K562 (cell line): ENCODE measurements around the gene PIK3CD. TPM values are rescaled to one million over a fixed set of nuclear protein-coding genes. Genes with fewer than 3 reads are reported as not detected.

ENCODE experiments used
- ATAC-seq: fragments of 200-7000 bp; cut with Tn5 transposase; 3 replicates; pipeline ENCODE4 v1.9.1; 2020; ENCODE audit warnings: moderate library complexity
- BruUV-seq: library from RNA; stranded (reverse); fragments of 400-500 nt; replicated peaks from 2 replicates; lab custom pipeline; 2021; lab: Mats Ljungman, UMichigan
- CTCF ChIA-PET: fragments of 300-600 bp; formaldehyde crosslinking; extraction: SDS; loops from one replicate; lab custom pipeline; 2021; ENCODE audit warnings: low intra/inter-chr PET ratio; lab: Yijun Ruan, JAX
- POLR2A ChIA-PET: fragments of 300-600, 350-650 bp; sonication (Branson Sonifier 250); formaldehyde crosslinking; extraction: SDS; loops from one replicate; lab custom pipeline; 2021; ENCODE audit warnings: antibody characterized with exemption, inconsistent platforms; lab: Yijun Ruan, JAX
- DNase-seq, 4 experiments: peaks; one replicate each; pipeline versions ENCODE4 v3.0.0 to v3.0.0-alpha.2; 2011 to 2018; ENCODE audit warnings: low spot score in 3 of 4, mixed read lengths in 3 of 4; ENCODE audit errors: extremely low read depth in 1 of 4
- FAIRE-seq: peaks from 2 replicates; lab custom pipeline; 2011; peaks lifted over from hg19 to GRCh38; lab: Jason Lieb, UNC
- H2AFZ ChIP-seq: 2 replicates; pipeline ENCODE4 v1.6.0; 2011; ENCODE audit warnings: low read depth, low read length, control low read depth, inconsistent platforms
- H3K27ac ChIP-seq: fragments of 200-600 bp; 3 replicates; pipeline ENCODE4 v1.8.0; 2011; ENCODE audit warnings: low read depth, mild to moderate bottlenecking, control low read depth, inconsistent platforms, low read length, moderate library complexity, mixed read lengths; ENCODE audit errors: extremely low read depth
- H3K27me3 ChIP-seq, 2 experiments: fragments of 300-600 bp in 1 of 2; 2 replicates in 1 of 2; 3 replicates in 1 of 2; pipeline versions ENCODE4 v1.6.0 to v1.8.0; 2011; ENCODE audit warnings: inconsistent platforms in 2 of 2, low read length in 2 of 2, mild to moderate bottlenecking in 1 of 2, mixed read lengths in 1 of 2, moderate library complexity in 1 of 2; ENCODE audit not compliant: control insufficient read depth in 2 of 2, insufficient read depth in 2 of 2
- H3K36me3 ChIP-seq: fragments of 300-600 bp; 3 replicates; pipeline ENCODE4 v1.8.0; 2011; ENCODE audit warnings: mild to moderate bottlenecking, low read length, inconsistent platforms; ENCODE audit not compliant: control insufficient read depth, insufficient read depth
- H3K4me1 ChIP-seq, 2 experiments: fragments of 200-600 bp in 1 of 2; replicated peaks in 1 of 2; 2 replicates in 1 of 2; 3 replicates in 1 of 2; pipeline versions ENCODE4 v1.5.1 to v1.8.0; 2011; ENCODE audit warnings: inconsistent platforms in 2 of 2, low read length in 2 of 2, mild to moderate bottlenecking in 1 of 2, mixed read lengths in 1 of 2, moderate library complexity in 1 of 2; ENCODE audit not compliant: control insufficient read depth in 2 of 2, insufficient read depth in 2 of 2
- H3K4me2 ChIP-seq: 2 replicates; pipeline ENCODE4 v1.6.1; 2011; ENCODE audit warnings: low read length, control low read depth, inconsistent platforms, mixed read lengths; ENCODE audit not compliant: insufficient read depth
- H3K4me3 ChIP-seq: fragments of 200-600 bp; sonication (generic), shearing (Covaris generic); 2 replicates; pipeline ENCODE4 v1.5.1; 2016; ENCODE audit warnings: control low read depth, inconsistent platforms
- H3K79me2 ChIP-seq: fragments of 200-600 bp; 3 replicates; pipeline ENCODE4 v1.8.0; 2011; ENCODE audit warnings: low read length, inconsistent platforms; ENCODE audit not compliant: control insufficient read depth, insufficient read depth
- H3K9ac ChIP-seq, 2 experiments: 2 replicates each; pipeline versions ENCODE4 v1.6.0 to v1.6.1; 2011; ENCODE audit warnings: low read depth in 2 of 2, low read length in 2 of 2, control low read depth in 1 of 2, inconsistent platforms in 1 of 2, mild to moderate bottlenecking in 1 of 2, mixed read lengths in 1 of 2; ENCODE audit not compliant: insufficient read depth in 1 of 2
- H3K9me1 ChIP-seq: one replicate; pipeline ENCODE4 v1.6.0; 2011; ENCODE audit warnings: inconsistent platforms, mild to moderate bottlenecking, low read length, moderate library complexity; ENCODE audit not compliant: control insufficient read depth, insufficient read depth
- H3K9me3 ChIP-seq: replicated peaks from 2 replicates; pipeline ENCODE4 v1.5.1; 2011; ENCODE audit warnings: low read depth, low read length, inconsistent platforms; ENCODE audit not compliant: control insufficient read depth, insufficient read depth
- H4K20me1 ChIP-seq: replicated peaks from 2 replicates; pipeline ENCODE4 v1.6.1; 2011; ENCODE audit warnings: low read length, inconsistent platforms, mixed read lengths; ENCODE audit not compliant: control insufficient read depth, insufficient read depth
- ADNP ChIP-seq: fragments of 200-800 bp; sonication (Bioruptor generic); IDR thresholded peaks from 2 replicates; pipeline ENCODE4 v1.6.1; 2016; ENCODE audit warnings: missing genetic modification characterization, missing compliant biosample characterization
- ARID1B ChIP-seq: fragments of 450-650 bp; IDR thresholded peaks from 2 replicates; pipeline ENCODE4 v1.6.1; 2016; ENCODE audit warnings: antibody characterized with exemption, mild to moderate bottlenecking, inconsistent platforms
- GTF2B ChIP-seq: IDR thresholded peaks from 2 replicates; pipeline ENCODE4 v1.6.1; 2011; ENCODE audit not compliant: insufficient read length; ENCODE audit errors: extremely low read depth
- HLTF ChIP-seq: fragments of 450-650 bp; IDR thresholded peaks from 2 replicates; pipeline ENCODE4 v1.6.1; 2016
- MBD1 ChIP-seq: fragments of 250-450 bp; sonication (Bioruptor Pico); IDR thresholded peaks from 2 replicates; pipeline ENCODE4 v1.8.0; 2022; ENCODE audit warnings: inconsistent platforms
- MCM2 ChIP-seq: fragments of 450-650 bp; IDR thresholded peaks from 2 replicates; pipeline ENCODE4 v1.6.1; 2017; ENCODE audit warnings: low read depth, mild to moderate bottlenecking
- MCM5 ChIP-seq: fragments of 450-650 bp; IDR thresholded peaks from 2 replicates; pipeline ENCODE4 v1.6.1; 2016; ENCODE audit warnings: low read depth
- POLR2AphosphoS2 ChIP-seq: IDR thresholded peaks from 2 replicates; pipeline ENCODE4 v1.6.1; 2012; ENCODE audit warnings: low read length, improper control_type of control experiment
- POLR2G ChIP-seq: fragments of 200-400 bp; formaldehyde crosslinking; IDR thresholded peaks from 2 replicates; pipeline ENCODE4 v1.6.1; 2017; ENCODE audit warnings: low read depth, mild to moderate bottlenecking, antibody characterized with exemption, low read length, moderate library complexity
- PTRF ChIP-seq: fragments of 450-650 bp; IDR thresholded peaks from 2 replicates; pipeline ENCODE4 v1.6.1; 2016; ENCODE audit warnings: mild to moderate bottlenecking, missing genetic modification characterization, missing compliant biosample characterization
- SAP30 ChIP-seq: fragments of 200-600 bp; sonication (generic); IDR thresholded peaks from 2 replicates; pipeline ENCODE4 v1.6.1; 2012; ENCODE audit warnings: borderline replicate concordance, low read depth, mild to moderate bottlenecking, moderate library complexity, low read length, control low read depth, inconsistent platforms; ENCODE audit not compliant: insufficient read depth, poor library complexity, severe bottlenecking
- SMARCB1 ChIP-seq: IDR thresholded peaks from 2 replicates; pipeline ENCODE4 v1.6.1; 2011; ENCODE audit warnings: improper control_type of control experiment, low read depth; ENCODE audit not compliant: insufficient read length
- SMC3 ChIP-seq: conservative IDR thresholded peaks from 2 replicates; pipeline ENCODE4 v1.6.1; 2011; ENCODE audit warnings: low read depth, low read length, improper control_type of control experiment; ENCODE audit not compliant: insufficient read depth
- TCF3 ChIP-seq: sonication (generic); formaldehyde crosslinking; IDR thresholded peaks from 2 replicates; pipeline ENCODE4 v1.4.0; 2020; ENCODE audit warnings: mild to moderate bottlenecking, missing genetic modification reagents
- TRIM24 ChIP-seq, 2 experiments: fragments of 450-650 bp; IDR thresholded peaks; 2 replicates each; pipeline ENCODE4 v1.6.1; 2016
- U2AF2 ChIP-seq: fragments of 200-400 bp; formaldehyde crosslinking; optimal IDR thresholded peaks from 2 replicates; pipeline ENCODE3; 2017; ENCODE audit warnings: low read depth, mild to moderate bottlenecking, low read length
- ZNF124 ChIP-seq: sonication (generic); formaldehyde crosslinking; IDR thresholded peaks from 2 replicates; pipeline ENCODE4 v1.8.1; 2022; ENCODE audit warnings: missing genetic modification reagents
- ZNF239 ChIP-seq: fragments of 250-450 bp; sonication (Bioruptor Pico); IDR thresholded peaks from 2 replicates; pipeline ENCODE4 v1.4.0; 2020; ENCODE audit warnings: mild to moderate bottlenecking
- WGBS: fragments of 100-300 bp; shearing (Covaris generic); methylation state at CpG from one replicate; pipeline ENCODE4 v1.1.6; 2016; ENCODE audit warnings: low coverage, mixed read lengths; ENCODE audit not compliant: insufficient coverage; ENCODE audit errors: missing lambda C conversion rate; 5-methylcytosine and 5-hydroxymethylcytosine counted together
- in situ Hi-C: fragments of 300-500 bp; cut with MboI; formaldehyde crosslinking; loops from 4 replicates; pipeline ENCODE4 v1.15.0; 2018; ENCODE audit warnings: inconsistent platforms, mixed read lengths
- intact Hi-C: fragments of 100-400 bp; cut with micrococcal nuclease; formaldehyde crosslinking; loops from 2 replicates; pipeline ENCODE4 v1.14.2; 2022
- polyA plus RNA-seq, 8 experiments: library from polyadenylated mRNA; depleted of rRNA in 4 of 8; stranded (reverse) in 5 of 8; unstranded in 3 of 8; fragments of >200 nt; fragmentation: Nextera tagmentation in 2 of 8; fragmentation: Illumina TruSeq in 1 of 8; extraction: Ambion mirVana in 2 of 8; extraction: Trizol in 1 of 8; gene quantifications; 2 replicates each; pipeline versions ENCODE4 v1.2.1 to v1.2.3, GENCODE V29; 2011 to 2014; ENCODE audit warnings: inconsistent platforms in 1 of 8, missing spikeins in 1 of 8
- total RNA-seq, 7 experiments: library from RNA; depleted of rRNA in 6 of 7; stranded (reverse); fragments of >200 nt in 6 of 7; fragmentation: Illumina TruSeq in 2 of 7; extraction: Trizol in 2 of 7; gene quantifications; 2 replicates each; pipeline versions ENCODE4 v1.2.1 to v1.2.3, GENCODE V29; 2011 to 2021; ENCODE audit warnings: low replicate concordance in 1 of 7

The PIK3CD gene
- total and polyA plus RNA-seq, 9 of the 15 experiments (the other 6 are each of a cell fraction or from before 2014, with no cell fraction given) = 1.8 to 20.8 (median 7.2) TPM

- Histone ChIP-seq H3K4me1 (peaks cover 4 to 22% of the 10 kb centered on the region in 2 experiments; a peak in 3 of 5 replicates), H3K9ac (peak overlapping the region in 1 of 2 experiments; percentile 81; a peak in 2 of 4 replicates), H3K27ac (no peak overlapping the region), H3K79me2 (no peaks in the 10 kb centered on the region), H2AFZ (no peak overlapping the region), H3K36me3 (peaks cover 34% of the 10 kb centered on the region; the same call in 2 of the 3 replicates), H3K27me3 (peaks cover 8 to 17% of the 10 kb centered on the region in 2 experiments), H3K4me3 (no peak overlapping the region), H3K9me1 (no peaks in the 10 kb centered on the region), H3K4me2 (no peak overlapping the region), H4K20me1 (no peaks in the 10 kb centered on the region; the same call in 1 of the 2 replicates), H3K9me3 (no peaks in the 10 kb centered on the region)
- WGBS = 28% methylated on average over 16 of the region's 16 CpGs
- intact Hi-C loops = loop anchor here (1.0 kb wide), 1 partner anchor 120 kb away; no protein-coding TSS in a partner anchor
- FAIRE-seq = peak; percentile 94
- DNase-seq = peak; percentile 79 to 85 (median 82)
- BruUV-seq = no TSS peak
- ATAC-seq = peak; percentile 96
- POLR2A ChIA-PET = interaction anchor here (0.6 to 3.4 kb wide), 8 partner anchors 9 to 149 kb away, joined by 3 to 17 read pairs (median 6); partner anchors contain the start of gene TMEM201
- CTCF ChIA-PET = interaction anchor here (0.5 to 1.8 kb wide), 4 partner anchors 99 to 252 kb away, joined by 3 to 4 read pairs (median 4); no protein-coding TSS in a partner anchor
- in situ Hi-C loops = no loop called here
- TF ChIP-seq POLR2G (peak; percentile 75), HLTF (no peak), MCM5 (no peak), ADNP (tag) (no peak), TRIM24 (IDR thresholded peaks at IDR 0.05) (no peak), MCM2 (no peak), PTRF (0 out of 2 replicates have a peak, but pooled peaks have one; percentile 44), GTF2B (no peak), TCF3 (CRISPR knock-in tag) (peak; percentile 74), SMARCB1 (no peak), POLR2AphosphoS2 (no peak; the same call in 1 of the 2 replicates), MBD1 (CRISPR knock-in tag) (no peak), U2AF2 (no peak), ZNF124 (CRISPR knock-in tag) (no peak), ARID1B (peak; percentile 56), SMC3 (peak; percentile 61), ZNF239 (peak; percentile 8; the same call in 1 of the 2 replicates), SAP30 (no peak)
Measured at GRCh38 chr1:9615316-9616063, 36.0 kb upstream of the PIK3CD start.
